Panc1 (cell line): ENCODE results near the gene RIOK1. TPM values are rescaled to one million over a fixed set of nuclear protein-coding genes. Genes with fewer than 3 reads are reported as not detected.

ENCODE experiments used
- ATAC-seq: fragments of 200-7000 bp; cut with Tn5 transposase; 2 replicates; pipeline ENCODE4 v1.9.1; 2020; ENCODE audit warnings: mild to moderate bottlenecking, moderate library complexity
- BruUV-seq: library from RNA; stranded (reverse); fragments of 400-500 nt; replicated peaks from 2 replicates; lab custom pipeline; 2021; lab: Mats Ljungman, UMichigan
- CTCF ChIA-PET: fragments of 300-600 bp; sonication (Branson Sonifier 250); formaldehyde crosslinking; loops from one replicate; lab custom pipeline; 2022; ENCODE audit warnings: antibody characterized with exemption; lab: Charles Lee
- POLR2A ChIA-PET: fragments of 300-600 bp; sonication (Branson Sonifier 250); formaldehyde crosslinking; loops from one replicate; lab custom pipeline; 2022; ENCODE audit warnings: antibody characterized with exemption; lab: Charles Lee
- DNase-seq: peaks from one replicate; pipeline ENCODE4 v3.0.0-alpha.2; 2010; ENCODE audit warnings: low read depth, low spot score
- H3K27ac ChIP-seq: 2 replicates; pipeline ENCODE4 v1.5.1; 2011; ENCODE audit warnings: mild to moderate bottlenecking, low read length, inconsistent platforms
- H3K27me3 ChIP-seq: fragments of 200-500 bp; sonication (Bioruptor generic); 2 replicates; pipeline ENCODE4 v1.6.0; 2014; ENCODE audit warnings: low read length, inconsistent platforms; ENCODE audit not compliant: control insufficient read depth, insufficient read depth
- H3K36me3 ChIP-seq: fragments of 200-500 bp; sonication (Bioruptor generic); 2 replicates; pipeline ENCODE4 v1.5.1; 2014; ENCODE audit warnings: inconsistent platforms, mild to moderate bottlenecking, low read length, moderate library complexity; ENCODE audit not compliant: control insufficient read depth, insufficient read depth
- H3K4me1 ChIP-seq: 2 replicates; pipeline ENCODE4 v1.5.1; 2011; ENCODE audit warnings: inconsistent platforms, mild to moderate bottlenecking, low read length, moderate library complexity; ENCODE audit not compliant: control insufficient read depth, insufficient read depth
- H3K4me3 ChIP-seq, 2 experiments: 2 replicates each; pipeline ENCODE4 v1.5.1; 2011 to 2012; ENCODE audit warnings: low read depth in 2 of 2, low read length in 2 of 2, mild to moderate bottlenecking in 2 of 2, inconsistent platforms in 1 of 2, moderate library complexity in 1 of 2
- H3K9me3 ChIP-seq: fragments of 200-500 bp; sonication (Bioruptor generic); 2 replicates; pipeline ENCODE4 v1.5.1; 2014; ENCODE audit warnings: low read depth, mild to moderate bottlenecking, inconsistent platforms, low read length, moderate library complexity; ENCODE audit not compliant: control insufficient read depth, insufficient read depth
- CTCF ChIP-seq: fragments of 450-650 bp; IDR thresholded peaks from 2 replicates; pipeline ENCODE4 v1.5.1; 2017; ENCODE audit warnings: mild to moderate bottlenecking
- POLR2AphosphoS5 ChIP-seq: IDR thresholded peaks from 2 replicates; pipeline ENCODE4 v1.6.1; 2012; ENCODE audit warnings: mild to moderate bottlenecking, low read depth, low read length, moderate library complexity
- REST ChIP-seq, 2 experiments: IDR thresholded peaks; 2 replicates each; pipeline ENCODE4 v1.6.1; 2011 to 2012; ENCODE audit warnings: low read depth in 2 of 2, control low read depth in 1 of 2, low read length in 1 of 2, mild to moderate bottlenecking in 1 of 2, moderate library complexity in 1 of 2; ENCODE audit not compliant: insufficient read depth in 1 of 2
- SIN3A ChIP-seq: IDR thresholded peaks from 2 replicates; pipeline ENCODE4 v1.6.1; 2012; ENCODE audit warnings: low read depth, mild to moderate bottlenecking, low read length, moderate library complexity, borderline replicate concordance; ENCODE audit not compliant: insufficient read depth
- TCF7L2 ChIP-seq: IDR thresholded peaks from 2 replicates; pipeline ENCODE4 v1.6.1; 2011; ENCODE audit warnings: mild to moderate bottlenecking, low read depth, low read length, inconsistent platforms
- in situ Hi-C: cut with HindIII; loops from 2 replicates; pipeline ENCODE4 v1.10.0; 2016; ENCODE audit warnings: low sequenced_read_pairs, low pct_unique_long_range_greater_than_20kb
- intact Hi-C: fragments of 100-400 bp; cut with micrococcal nuclease; formaldehyde crosslinking; loops from one replicate; pipeline ENCODE4 v1.10.0; 2022; ENCODE audit not compliant: unreplicated experiment
- total RNA-seq: library from RNA; stranded (reverse); gene quantifications from one replicate; pipeline ENCODE4 v1.2.1, GENCODE V29; 2021; ENCODE audit not compliant: unreplicated experiment

Gene RIOK1
- total RNA-seq, 1 experiment from 2014 or later, result 30.0 TPM

- in situ Hi-C loops (no loop called here), intact Hi-C loops (no loop called here)
- Histone ChIP-seq H3K27me3 (no peaks in the 10 kb centered on the region), H3K27ac (no peak overlapping the region), H3K4me1 (no peaks in the 10 kb centered on the region), H3K9me3 (no peaks in the 10 kb centered on the region), H3K4me3 (no peak overlapping the region), H3K36me3 (peaks cover 11% of the 10 kb centered on the region)
- ChIA-PET CTCF (no interaction called here), POLR2A (no interaction called here)
- ATAC-seq, result no peak
- DNase-seq, result no peak
- TF ChIP-seq REST (IDR thresholded peaks at IDR 0.05; ENCODE audit: insufficient read depth in 1 of 2, low read depth in 2 of 2, low read length in 1 of 2) (no peak), POLR2AphosphoS5 (no peak), CTCF (no peak), TCF7L2 (no peak), SIN3A (no peak)
- BruUV-seq, result no TSS peak
Measured at GRCh38 chr6:7421066-7421465, 31.5 kb downstream of the RIOK1 start.

- Histone ChIP-seq H3K4me1 (no peaks in the 10 kb centered on the region), H3K27me3 (no peaks in the 10 kb centered on the region), H3K4me3 (no peak overlapping the region), H3K27ac (no peak overlapping the region), H3K36me3 (no peaks in the 10 kb centered on the region), H3K9me3 (no peaks in the 10 kb centered on the region)
- DNase-seq (no peak), ATAC-seq (no peak)
- TF ChIP-seq SIN3A (no peak), TCF7L2 (no peak), CTCF (no peak), POLR2AphosphoS5 (no peak), REST (IDR thresholded peaks at IDR 0.05; ENCODE audit: insufficient read depth in 1 of 2, low read depth in 2 of 2, low read length in 1 of 2) (no peak)
- CTCF ChIA-PET, result no interaction called here
- POLR2A ChIA-PET, result no interaction called here
- intact Hi-C loops (no loop called here), in situ Hi-C loops (no loop called here)
- no TSS peak for BruUV-seq
Measured at GRCh38 chr6:7424058-7424457, 34.5 kb downstream of the RIOK1 start.
